NT2/D1 (cell line): ENCODE data around the gene RRAS.

Source experiments
- SUZ12 ChIP-seq: IDR thresholded peaks from 2 replicates; pipeline ENCODE4 v1.6.1; 2011; ENCODE audit not compliant: insufficient read length, insufficient read depth; ENCODE audit errors: extremely low read depth
- ZNF274 ChIP-seq: IDR thresholded peaks from 2 replicates; pipeline ENCODE4 v1.6.1; 2011; ENCODE audit warnings: mild to moderate bottlenecking, low read depth, low read length

GRCh38 chr19:49684983-49685553, 45.1 kb upstream of the RRAS start:
- TF ChIP-seq ZNF274 (no peak), SUZ12 (no peak)
